GM21723 (cell line): ENCODE measurements around the gene CRIP1.

Experiments
- ATAC-seq: cut with Tn5 transposase; IDR thresholded peaks from one replicate; pipeline ENCODE4 v1.9.1; 2021; ENCODE audit warnings: mild to moderate bottlenecking, moderate library complexity; ENCODE audit not compliant: unreplicated experiment

Gene CRIP1

DNA sequence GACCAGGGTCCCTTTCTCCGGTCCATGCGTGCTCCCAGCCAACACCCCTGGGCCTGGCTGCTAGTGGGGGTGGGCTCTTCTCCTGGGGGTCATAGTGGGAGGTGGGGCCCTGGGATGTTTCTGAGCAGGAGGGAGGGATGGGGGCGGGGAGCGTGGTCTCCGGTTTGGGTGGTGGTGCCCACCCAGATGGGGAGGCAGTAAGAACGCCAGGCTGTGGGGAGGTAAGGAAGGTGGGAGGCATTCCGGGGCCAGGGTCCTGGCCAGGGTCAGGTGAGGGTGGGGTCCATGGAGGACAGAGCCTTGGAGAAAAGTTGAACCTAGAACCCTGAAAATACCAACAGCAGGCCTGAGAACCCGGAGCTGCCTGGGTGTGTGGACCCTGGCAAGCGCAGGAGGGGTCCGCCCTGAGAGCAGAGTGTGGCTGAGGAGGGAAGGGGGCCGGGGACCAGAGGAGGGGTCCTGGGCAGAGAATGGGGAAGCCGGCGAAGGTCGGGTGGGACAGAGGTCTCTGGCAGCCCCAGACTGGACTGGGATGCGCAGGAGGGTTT lies 6.4 kb upstream of the CRIP1 start:
- ATAC-seq = no peak

DNA sequence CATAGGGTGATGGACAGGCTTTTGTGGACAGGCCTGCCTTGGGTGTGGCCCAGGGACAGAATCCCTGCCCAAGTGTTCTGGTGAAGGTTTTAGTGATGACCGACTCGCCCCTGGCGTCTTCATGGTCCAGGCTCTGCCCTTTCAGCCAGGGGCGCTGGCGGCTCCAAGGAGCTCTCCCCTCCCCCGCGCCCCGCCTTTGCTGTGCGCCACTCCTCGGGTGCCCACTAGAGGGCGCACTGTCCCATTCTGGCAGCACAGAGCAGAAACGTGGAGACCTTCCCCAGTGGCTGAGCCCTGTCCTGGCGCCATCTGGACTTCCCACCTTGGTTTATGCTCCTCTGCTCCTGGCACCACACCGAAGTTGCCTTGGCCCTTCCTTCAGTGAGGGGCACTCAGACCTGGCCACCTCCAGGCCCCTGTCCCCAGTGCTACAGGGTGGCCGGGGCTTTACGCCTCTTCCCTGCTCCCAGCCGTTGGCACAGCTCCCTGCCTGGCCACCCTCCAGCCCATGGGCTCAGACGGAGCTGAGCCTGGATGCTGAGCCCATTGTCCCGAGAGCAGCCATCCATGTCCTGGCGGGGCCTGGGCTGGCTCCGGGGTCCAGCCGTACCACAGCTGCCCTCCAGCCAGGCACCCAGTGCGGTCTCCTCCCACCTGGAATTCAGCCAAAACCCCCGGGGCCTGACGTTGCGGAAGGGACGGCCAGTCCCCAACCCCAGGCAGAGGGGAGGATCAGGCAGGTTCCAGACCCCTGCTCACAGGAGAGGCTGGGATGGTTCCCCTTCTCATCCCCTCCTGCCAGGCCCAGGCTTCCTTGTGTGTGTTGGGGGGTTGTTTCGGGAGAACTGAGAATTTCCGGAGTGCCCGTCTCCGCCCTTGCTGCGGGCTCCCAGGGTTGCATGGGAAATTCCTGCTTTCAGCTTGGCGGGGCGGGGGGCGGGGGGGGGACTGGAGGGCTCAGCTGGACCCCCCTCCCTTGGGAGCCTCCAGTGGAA lies 5.6 kb upstream of the CRIP1 start:
- ATAC-seq = peak; percentile 43

DNA sequence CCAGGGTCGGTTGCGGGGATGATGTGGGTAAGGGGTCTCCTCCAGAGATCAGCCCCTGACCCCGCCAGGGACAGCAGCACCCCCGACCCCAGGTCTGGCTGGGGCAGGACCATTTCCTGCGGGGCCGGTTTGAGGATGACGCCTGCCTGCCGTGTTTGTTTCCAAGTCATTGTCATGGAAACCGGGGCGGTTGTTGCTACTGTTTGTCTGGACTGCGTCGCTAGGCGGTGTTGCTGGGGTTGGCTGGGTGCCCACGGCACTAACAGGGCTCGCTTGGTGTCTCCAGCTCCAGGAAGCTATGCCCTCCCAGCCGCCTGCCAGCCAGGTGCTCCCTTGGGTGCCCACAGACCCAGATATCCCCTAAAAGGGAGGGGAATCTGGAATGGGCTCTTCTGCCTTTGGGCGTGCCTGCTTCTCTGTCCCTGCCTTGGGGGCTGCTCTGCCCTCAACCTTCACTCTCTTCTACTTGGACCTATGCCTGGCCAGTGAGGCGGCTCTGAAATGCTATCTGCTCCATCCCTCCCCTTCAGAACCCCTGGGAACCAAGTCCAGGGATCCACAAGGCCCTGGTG lies 4.7 kb upstream of the CRIP1 start:
- ATAC-seq = no peak

- ATAC-seq = no peak
These were observed 4.1 kb upstream of the CRIP1 start for GRCh38 chr14:105482486-105483110.

DNA sequence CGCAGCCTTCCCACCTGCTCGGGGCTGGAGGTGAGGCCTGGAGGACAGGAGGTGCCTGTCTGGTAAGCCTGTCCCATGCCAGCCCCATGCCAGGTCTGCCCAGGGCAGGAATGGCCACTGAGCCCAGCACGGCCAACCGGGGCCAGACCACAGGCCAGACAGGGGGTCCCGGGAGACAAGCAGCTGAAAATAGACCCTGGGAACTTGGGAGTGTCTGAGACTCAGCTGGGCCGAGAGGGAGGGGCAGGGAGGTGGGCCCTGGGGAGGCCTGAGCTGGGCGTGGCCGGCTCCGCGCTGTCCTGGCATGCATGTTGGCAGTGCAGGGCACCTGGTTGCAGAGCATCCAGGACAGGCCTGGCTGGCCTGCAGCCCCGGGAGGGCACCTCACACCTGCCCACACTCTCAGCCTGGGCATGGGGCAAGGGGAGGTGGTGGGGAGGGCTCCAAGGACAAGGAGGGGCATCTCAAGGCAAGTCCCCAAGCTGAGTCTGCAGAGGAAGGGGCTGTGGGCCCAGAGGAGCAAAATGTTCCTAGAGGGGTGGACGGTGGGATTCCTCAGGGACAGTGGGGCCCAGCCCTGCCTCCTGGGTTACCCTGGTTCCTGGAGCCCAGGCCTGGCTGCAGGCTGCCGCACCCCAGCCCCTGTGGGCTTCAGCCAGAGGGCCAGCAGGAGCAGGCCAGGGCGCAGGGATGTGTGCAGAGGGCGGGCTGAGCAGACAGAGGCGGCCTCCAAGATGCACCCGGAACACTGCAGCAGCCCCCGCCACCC lies 3.2 kb upstream of the CRIP1 start:
- ATAC-seq = no peak

DNA sequence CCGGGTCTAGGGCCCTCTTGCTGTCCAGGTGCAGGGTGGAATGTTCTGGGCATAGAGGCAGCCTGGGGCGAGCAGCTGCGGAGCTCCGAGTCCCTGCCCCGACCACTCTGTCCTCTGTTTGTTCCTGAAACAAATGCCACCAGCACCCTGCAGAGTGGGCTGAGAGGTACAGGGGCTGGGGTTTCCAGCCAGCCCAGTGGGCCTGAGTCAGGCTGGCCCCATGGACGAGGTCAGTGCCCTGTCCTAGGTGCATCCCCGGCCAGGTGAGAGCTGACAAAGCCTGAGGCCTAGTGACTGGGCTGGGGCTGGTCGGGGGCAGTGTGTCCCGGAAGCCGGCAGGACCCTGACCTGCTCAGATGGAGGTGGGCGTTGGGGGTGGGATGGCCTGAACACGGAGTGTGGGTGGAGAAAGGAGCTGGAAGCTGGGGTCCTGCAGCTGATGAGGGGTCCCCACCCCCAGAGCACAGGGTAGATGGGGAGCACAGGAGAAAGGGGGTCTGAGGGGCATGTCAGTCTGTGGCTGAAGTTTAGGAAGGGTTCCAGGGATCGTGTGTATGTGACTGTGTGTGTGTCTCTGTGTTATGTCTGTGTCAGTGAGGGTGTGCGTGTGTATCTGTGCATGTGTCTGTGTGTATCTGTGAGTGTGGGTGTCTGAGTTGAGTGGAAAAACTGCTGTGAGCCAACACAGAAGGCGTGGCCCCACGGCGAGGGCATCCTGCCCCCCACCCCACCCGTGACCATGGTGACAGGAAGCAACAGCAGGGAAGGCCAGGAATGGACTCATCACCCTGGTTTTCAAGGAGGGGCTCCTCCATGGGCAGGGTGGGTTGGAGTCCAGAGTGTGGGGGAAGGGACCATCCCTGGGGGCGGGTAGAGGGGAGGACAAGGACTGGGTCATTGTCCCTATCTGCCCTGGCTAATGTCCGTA lies 2.4 kb upstream of the CRIP1 start:
- ATAC-seq = no peak

DNA sequence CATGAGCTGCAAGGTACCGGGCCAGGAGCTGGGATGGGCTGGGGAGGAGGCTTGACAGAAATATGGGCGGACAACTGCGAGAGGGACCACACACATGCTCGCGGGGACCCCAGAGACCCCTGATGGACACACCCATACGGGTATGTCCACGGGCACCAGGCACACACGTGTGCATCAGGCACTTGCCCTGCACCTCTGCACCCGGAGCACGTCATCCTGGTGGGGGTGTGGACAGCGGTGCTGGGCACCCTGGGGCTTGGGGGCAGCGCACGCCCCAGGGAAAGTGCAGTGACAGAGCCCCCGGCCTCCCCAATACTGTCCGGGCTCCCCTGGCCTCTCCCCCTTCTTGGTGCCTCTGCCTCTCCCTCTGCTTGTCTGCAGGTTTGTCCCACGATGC lies 1.7 kb upstream of the CRIP1 start:
- ATAC-seq = no peak

- no peak for ATAC-seq
These were observed 935 bp upstream of the CRIP1 start for GRCh38 chr14:105485739-105486162.

GRCh38 chr14:105486974-105487448 lies 325 bp downstream of the CRIP1 start:
- no peak for ATAC-seq

DNA sequence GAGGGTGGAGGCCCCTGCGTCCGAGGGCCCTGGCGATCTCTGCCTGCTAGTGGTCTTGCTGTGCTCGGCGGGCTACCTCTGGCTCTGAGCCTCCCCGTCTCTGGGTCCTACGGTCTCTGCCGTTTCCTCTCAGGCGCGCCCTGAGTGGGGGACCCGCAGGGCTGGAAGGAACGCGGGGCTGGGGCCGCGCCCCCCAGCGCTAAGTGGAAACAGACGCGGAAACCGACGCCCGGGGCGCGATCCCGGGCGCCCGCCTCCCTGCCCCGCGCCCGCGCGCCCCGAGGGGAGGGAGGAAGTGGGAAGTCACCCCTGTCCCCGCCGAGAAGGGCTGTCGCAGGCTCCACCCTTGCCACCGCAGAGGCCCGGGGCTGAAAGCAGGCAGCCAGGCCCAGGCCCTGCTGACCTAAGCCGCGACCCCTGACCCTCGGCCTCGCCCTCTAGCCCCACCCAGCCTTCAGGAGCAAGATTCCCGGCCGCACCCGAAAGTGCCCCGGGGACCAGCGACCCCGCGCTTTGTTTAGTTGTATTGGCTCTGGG lies 831 bp downstream of the CRIP1 start:
- ATAC-seq = no peak

DNA sequence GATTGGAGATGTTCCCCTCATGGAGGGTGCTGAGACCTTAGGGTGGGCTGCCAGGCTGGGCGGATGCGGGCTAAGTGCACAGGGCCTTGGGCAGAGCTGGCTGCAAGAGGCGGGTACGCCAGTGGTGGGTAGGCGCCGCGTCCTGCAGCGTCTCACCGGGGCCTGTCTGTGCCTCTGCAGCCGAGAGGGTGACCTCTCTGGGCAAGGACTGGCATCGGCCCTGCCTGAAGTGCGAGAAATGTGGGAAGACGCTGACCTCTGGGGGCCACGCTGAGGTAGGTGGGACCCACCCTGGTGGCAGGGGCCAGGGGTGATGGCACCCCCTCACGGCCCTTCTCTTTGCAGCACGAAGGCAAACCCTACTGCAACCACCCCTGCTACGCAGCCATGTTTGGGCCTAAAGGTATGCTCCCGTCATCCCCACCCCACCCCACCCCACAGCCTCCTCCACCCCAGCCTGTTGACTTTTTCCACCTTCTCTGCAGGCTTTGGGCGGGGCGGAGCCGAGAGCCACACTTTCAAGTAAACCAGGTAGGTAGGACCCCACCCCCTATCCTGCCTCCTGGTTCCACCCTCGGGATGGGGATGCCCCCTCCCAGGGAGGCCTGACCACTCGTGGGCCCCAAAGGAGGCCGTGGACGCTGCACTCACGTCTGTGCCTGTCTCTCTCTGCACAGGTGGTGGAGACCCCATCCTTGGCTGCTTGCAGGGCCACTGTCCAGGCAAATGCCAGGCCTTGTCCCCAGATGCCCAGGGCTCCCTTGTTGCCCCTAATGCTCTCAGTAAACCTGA lies 1.5 kb downstream of the CRIP1 start:
- no peak for ATAC-seq

GRCh38 chr14:105488781-105489541 lies 2.3 kb downstream of the CRIP1 start:
- no peak for ATAC-seq

DNA sequence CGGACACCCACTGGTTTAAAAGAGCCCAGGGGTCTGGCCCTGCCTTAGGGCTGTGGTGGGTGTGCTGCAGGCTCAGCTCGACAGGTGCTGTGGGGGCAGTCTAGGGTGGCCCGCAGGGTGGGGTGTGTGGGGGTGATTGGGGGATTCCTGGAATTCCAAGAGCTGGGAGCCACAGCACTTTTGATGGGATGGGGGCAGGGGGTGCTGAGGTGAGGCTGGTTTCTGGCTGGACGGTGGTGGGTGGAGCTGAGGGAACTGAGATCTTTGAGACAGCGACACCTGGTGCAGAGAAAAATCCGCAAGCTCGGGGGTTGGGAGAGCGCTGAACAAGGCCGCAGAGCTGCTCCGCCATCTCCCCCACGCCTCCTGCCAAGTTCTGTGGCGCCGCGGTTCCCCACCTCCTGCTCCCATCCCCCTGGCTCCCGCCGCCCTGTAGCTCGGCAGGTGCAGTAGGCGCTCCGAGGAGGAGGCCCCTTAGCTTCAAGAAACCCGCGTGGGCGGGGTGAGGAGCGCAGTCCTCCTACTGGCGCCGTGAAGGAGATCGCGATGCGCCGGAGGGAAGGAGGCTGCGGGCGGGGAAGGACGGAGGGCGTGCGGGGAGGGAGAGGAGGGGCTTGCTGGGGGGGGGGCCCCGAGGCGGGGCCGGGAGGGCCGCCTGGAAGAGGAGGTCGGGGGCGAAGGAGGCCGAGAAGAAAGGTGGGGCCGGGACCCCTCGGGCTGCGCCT lies 3.0 kb downstream of the CRIP1 start:
- no peak for ATAC-seq

DNA sequence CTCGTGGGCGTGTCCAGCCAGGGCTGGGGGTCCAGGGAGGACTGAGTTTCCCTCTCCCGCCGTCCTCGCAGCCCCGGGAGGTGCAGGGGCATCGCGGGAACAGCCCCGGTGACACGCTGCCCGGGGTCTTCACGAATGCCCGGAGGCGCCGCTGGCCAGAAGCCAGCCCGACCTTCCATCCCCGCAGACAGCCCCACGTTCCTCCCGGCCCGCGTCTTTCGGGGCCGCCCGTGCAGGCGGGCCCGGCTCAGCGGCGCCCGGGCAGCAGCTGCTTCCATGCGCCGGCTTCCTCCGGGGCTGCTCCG lies 3.5 kb downstream of the CRIP1 start:
- peak; percentile 3 for ATAC-seq

- peak; percentile 69 for ATAC-seq
These were observed 4.1 kb downstream of the CRIP1 start, which contains the start of gene TEDC1 for GRCh38 chr14:105490572-105491365. Gene TEDC1, plus strand, starts transcription at chr14:105491246. Its CDS starts 130 bp downstream, at chr14:105491376.

DNA sequence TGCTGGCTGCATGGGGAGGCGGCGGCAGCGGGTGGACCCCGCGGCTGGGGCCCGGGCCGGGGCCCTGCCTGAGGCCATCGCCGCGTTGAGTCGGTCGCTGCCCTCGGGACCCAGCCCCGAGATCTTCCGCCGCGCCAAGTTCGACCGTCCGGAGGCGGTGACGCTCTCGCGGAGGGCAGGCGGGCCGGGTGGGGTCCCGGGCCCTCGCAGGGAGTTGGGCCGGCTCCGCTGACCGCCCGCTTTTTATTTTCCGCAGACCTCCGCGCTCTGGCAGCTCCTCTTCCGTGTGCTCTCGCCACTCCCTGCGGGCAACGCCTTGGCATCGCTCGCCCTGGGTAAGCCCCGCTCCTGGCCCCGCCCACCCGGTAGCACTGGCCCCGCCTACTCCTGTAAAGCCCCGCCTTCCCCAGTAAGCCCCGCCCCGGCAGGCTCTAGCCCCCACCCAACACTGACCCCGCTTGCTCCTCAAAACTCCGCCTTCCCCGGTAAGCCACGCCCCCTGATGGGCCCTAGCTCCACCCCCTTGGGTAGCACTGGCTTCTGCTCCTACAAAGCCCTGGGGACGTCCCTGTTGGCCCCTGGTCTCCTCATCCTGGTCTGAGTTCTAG lies 4.8 kb downstream of the CRIP1 start:
- no peak for ATAC-seq
